C4-2B (cell line): ENCODE measurements around the gene SRMS.

Source experiments
- ZFX ChIP-seq: fragments of 450-650 bp; IDR thresholded peaks from 2 replicates; pipeline ENCODE4 v1.6.1; 2017
- TF ChIP-seq, protein P1 (sequence below): fragments of 450-650 bp; conservative IDR thresholded peaks from 2 replicates; pipeline ENCODE4 v1.5.1; 2017; ENCODE audit warnings: mild to moderate bottlenecking

DNA sequence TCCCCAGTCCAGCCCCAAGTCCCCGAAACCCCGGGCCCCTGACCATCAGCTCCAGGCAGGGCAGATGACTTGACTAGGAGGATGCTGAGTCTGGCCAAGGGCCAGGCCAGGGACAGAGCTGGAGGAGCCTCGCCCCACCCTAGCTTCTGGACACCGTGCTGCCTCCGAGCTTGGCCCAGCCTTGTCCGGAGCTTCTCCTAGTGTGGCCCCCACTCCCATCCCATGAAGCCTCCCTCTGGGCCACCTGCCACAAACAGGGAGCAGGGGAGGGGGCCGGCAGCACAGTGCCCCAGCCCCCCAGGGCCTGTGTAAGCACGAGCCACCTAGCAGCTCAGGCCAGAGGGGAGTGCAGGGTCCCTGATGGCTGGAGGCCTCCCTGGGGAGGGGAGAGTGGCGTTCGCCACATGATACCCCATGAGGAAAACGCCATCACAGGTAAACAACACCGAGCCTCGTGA is 54.0 kb downstream of the SRMS start:
- TF ChIP-seq, protein P1, sequence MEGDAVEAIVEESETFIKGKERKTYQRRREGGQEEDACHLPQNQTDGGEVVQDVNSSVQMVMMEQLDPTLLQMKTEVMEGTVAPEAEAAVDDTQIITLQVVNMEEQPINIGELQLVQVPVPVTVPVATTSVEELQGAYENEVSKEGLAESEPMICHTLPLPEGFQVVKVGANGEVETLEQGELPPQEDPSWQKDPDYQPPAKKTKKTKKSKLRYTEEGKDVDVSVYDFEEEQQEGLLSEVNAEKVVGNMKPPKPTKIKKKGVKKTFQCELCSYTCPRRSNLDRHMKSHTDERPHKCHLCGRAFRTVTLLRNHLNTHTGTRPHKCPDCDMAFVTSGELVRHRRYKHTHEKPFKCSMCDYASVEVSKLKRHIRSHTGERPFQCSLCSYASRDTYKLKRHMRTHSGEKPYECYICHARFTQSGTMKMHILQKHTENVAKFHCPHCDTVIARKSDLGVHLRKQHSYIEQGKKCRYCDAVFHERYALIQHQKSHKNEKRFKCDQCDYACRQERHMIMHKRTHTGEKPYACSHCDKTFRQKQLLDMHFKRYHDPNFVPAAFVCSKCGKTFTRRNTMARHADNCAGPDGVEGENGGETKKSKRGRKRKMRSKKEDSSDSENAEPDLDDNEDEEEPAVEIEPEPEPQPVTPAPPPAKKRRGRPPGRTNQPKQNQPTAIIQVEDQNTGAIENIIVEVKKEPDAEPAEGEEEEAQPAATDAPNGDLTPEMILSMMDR = no peak
- TF ChIP-seq ZFX = no peak
